WTC11 (cell line): Measurements from ENCODE around the gene RPS6KA4. TPM values are rescaled to one million over a fixed set of nuclear protein-coding genes. Genes with fewer than 3 reads are reported as not detected.

ENCODE experiments used
- ATAC-seq: fragments of 200-7000 bp; cut with Tn5 transposase; 2 replicates; pipeline ENCODE4 v1.10.0; 2021; ENCODE audit warnings: mild to moderate bottlenecking, moderate library complexity
- CTCF ChIA-PET: fragments of 300-600 bp; sonication (Branson Sonifier 250); formaldehyde crosslinking; loops from one replicate; lab custom pipeline; 2021; ENCODE audit warnings: antibody characterized with exemption; lab: Charles Lee
- POLR2A ChIA-PET: fragments of 350-600 bp; sonication (Branson Sonifier 250); formaldehyde crosslinking; loops from one replicate; lab custom pipeline; 2021; ENCODE audit warnings: antibody characterized with exemption; lab: Charles Lee
- DNase-seq: peaks from one replicate; pipeline ENCODE4 v3.0.0; 2021; ENCODE audit warnings: low spot score
- H3K27ac Mint-ChIP-seq: 2 replicates; pipeline ENCODE4 v1.8.0; 2021; ENCODE audit warnings: mixed read lengths
- H3K27me3 Mint-ChIP-seq: 2 replicates; pipeline ENCODE4 v1.8.0; 2021; ENCODE audit warnings: low read depth, mild to moderate bottlenecking, moderate library complexity, mixed read lengths
- H3K36me3 Mint-ChIP-seq: 2 replicates; pipeline ENCODE4 v1.8.0; 2021; ENCODE audit warnings: mixed read lengths
- H3K4me1 Mint-ChIP-seq: 2 replicates; pipeline ENCODE4 v1.8.0; 2022; ENCODE audit warnings: mixed read lengths
- H3K4me3 Mint-ChIP-seq: 2 replicates; pipeline ENCODE4 v1.8.0; 2021; ENCODE audit warnings: mild to moderate bottlenecking, moderate library complexity, mixed read lengths
- H3K9me3 Mint-ChIP-seq: 2 replicates; pipeline ENCODE4 v1.8.0; 2021; ENCODE audit warnings: mixed read lengths
- EMX1 ChIP-seq: fragments of 250-450 bp; sonication (Bioruptor Pico); IDR thresholded peaks from 2 replicates; pipeline ENCODE4 v1.8.0; 2021; ENCODE audit warnings: mild to moderate bottlenecking
- ESRRA ChIP-seq: sonication (generic); formaldehyde crosslinking; IDR thresholded peaks from 2 replicates; pipeline ENCODE4 v1.8.1; 2022; ENCODE audit warnings: mild to moderate bottlenecking, missing genetic modification reagents, borderline replicate concordance
- FOXJ3 ChIP-seq: sonication (generic); formaldehyde crosslinking; IDR thresholded peaks from 2 replicates; pipeline ENCODE4 v1.9.0; 2021; ENCODE audit warnings: missing genetic modification reagents, mild to moderate bottlenecking, borderline replicate concordance
- FOXP1 ChIP-seq: sonication (generic); formaldehyde crosslinking; IDR thresholded peaks from 2 replicates; pipeline ENCODE4 v1.8.0; 2022; ENCODE audit warnings: missing genetic modification reagents, mild to moderate bottlenecking, moderate library complexity, borderline replicate concordance
- GABPB1 ChIP-seq: sonication (generic); formaldehyde crosslinking; IDR thresholded peaks from 2 replicates; pipeline ENCODE4 v1.8.1; 2023; ENCODE audit warnings: mild to moderate bottlenecking, missing genetic modification reagents
- JUN ChIP-seq: sonication (generic); formaldehyde crosslinking; IDR thresholded peaks from 2 replicates; pipeline ENCODE4 v1.8.0; 2023; ENCODE audit warnings: mild to moderate bottlenecking, missing genetic modification reagents
- NFATC4 ChIP-seq: fragments of 250-450 bp; sonication (Bioruptor Pico); IDR thresholded peaks from 2 replicates; pipeline ENCODE4 v1.9.0; 2021; ENCODE audit warnings: mild to moderate bottlenecking
- NFE2L1 ChIP-seq: sonication (generic); formaldehyde crosslinking; IDR thresholded peaks from 2 replicates; pipeline ENCODE4 v1.8.1; 2023; ENCODE audit warnings: missing genetic modification reagents
- OVOL2 ChIP-seq: fragments of 250-450 bp; sonication (Bioruptor Pico); IDR thresholded peaks from 2 replicates; pipeline ENCODE4 v1.9.0; 2021; ENCODE audit warnings: mild to moderate bottlenecking, borderline replicate concordance
- PRRX2 ChIP-seq: fragments of 250-450 bp; sonication (Bioruptor Pico); IDR thresholded peaks from 2 replicates; pipeline ENCODE4 v1.8.0; 2021; ENCODE audit warnings: mild to moderate bottlenecking
- ZNF138 ChIP-seq: sonication (generic); formaldehyde crosslinking; conservative IDR thresholded peaks from 2 replicates; pipeline ENCODE4 v1.8.1; 2022; ENCODE audit warnings: mild to moderate bottlenecking, moderate library complexity, missing genetic modification reagents
- ZNF219 ChIP-seq: sonication (generic); formaldehyde crosslinking; IDR thresholded peaks from 2 replicates; pipeline ENCODE4 v1.8.0; 2023; ENCODE audit warnings: missing genetic modification reagents, mild to moderate bottlenecking, borderline replicate concordance
- ZNF416 ChIP-seq: fragments of 250-450 bp; sonication (Bioruptor Pico); IDR thresholded peaks from 2 replicates; pipeline ENCODE4 v1.9.0; 2021; ENCODE audit warnings: mild to moderate bottlenecking, inconsistent platforms
- ZNF671 ChIP-seq: fragments of 250-450 bp; sonication (Bioruptor Pico); IDR thresholded peaks from 2 replicates; pipeline ENCODE4 v1.8.0; 2021; ENCODE audit warnings: mild to moderate bottlenecking
- total RNA-seq: library from RNA; stranded (reverse); gene quantifications from 3 replicates; pipeline ENCODE4 v1.2.3, GENCODE V29; 2021
- TF ChIP-seq, protein P1 (sequence below): sonication (generic); formaldehyde crosslinking; conservative IDR thresholded peaks from 2 replicates; pipeline ENCODE4 v1.8.1; 2022; ENCODE audit warnings: mild to moderate bottlenecking, missing genetic modification reagents
- TF ChIP-seq, protein P2 (sequence below): sonication (generic); formaldehyde crosslinking; IDR thresholded peaks from 2 replicates; pipeline ENCODE4 v1.8.0; 2023; ENCODE audit warnings: mild to moderate bottlenecking, missing genetic modification reagents
- TF ChIP-seq, protein P3 (sequence below): sonication (generic); formaldehyde crosslinking; IDR thresholded peaks from 2 replicates; pipeline ENCODE4 v1.8.1; 2022; ENCODE audit warnings: missing genetic modification reagents, borderline replicate concordance
- TF ChIP-seq, protein P4 (sequence below): sonication (generic); formaldehyde crosslinking; IDR thresholded peaks from 2 replicates; pipeline ENCODE4 v1.8.0; 2022; ENCODE audit warnings: mild to moderate bottlenecking, missing genetic modification reagents
- TF ChIP-seq, protein P5 (sequence below): sonication (generic); formaldehyde crosslinking; IDR thresholded peaks from 2 replicates; pipeline ENCODE4 v1.8.0; 2022; ENCODE audit warnings: mild to moderate bottlenecking, missing genetic modification reagents
- TF ChIP-seq, protein P6 (sequence below): fragments of 250-450 bp; sonication (Bioruptor Pico); conservative IDR thresholded peaks from 2 replicates; pipeline ENCODE4 v1.9.0; 2021; ENCODE audit warnings: mild to moderate bottlenecking
- TF ChIP-seq, protein P7 (sequence below): sonication (generic); formaldehyde crosslinking; IDR thresholded peaks from 2 replicates; pipeline ENCODE4 v1.8.1; 2023; ENCODE audit warnings: mild to moderate bottlenecking, missing genetic modification reagents
- TF ChIP-seq, protein P8 (sequence below): sonication (generic); formaldehyde crosslinking; IDR thresholded peaks from 2 replicates; pipeline ENCODE4 v1.8.1; 2023; ENCODE audit warnings: mild to moderate bottlenecking, missing genetic modification reagents

RPS6KA4 gene
- total RNA-seq, 1 experiment from 2014 or later, result 16.8 TPM

DNA sequence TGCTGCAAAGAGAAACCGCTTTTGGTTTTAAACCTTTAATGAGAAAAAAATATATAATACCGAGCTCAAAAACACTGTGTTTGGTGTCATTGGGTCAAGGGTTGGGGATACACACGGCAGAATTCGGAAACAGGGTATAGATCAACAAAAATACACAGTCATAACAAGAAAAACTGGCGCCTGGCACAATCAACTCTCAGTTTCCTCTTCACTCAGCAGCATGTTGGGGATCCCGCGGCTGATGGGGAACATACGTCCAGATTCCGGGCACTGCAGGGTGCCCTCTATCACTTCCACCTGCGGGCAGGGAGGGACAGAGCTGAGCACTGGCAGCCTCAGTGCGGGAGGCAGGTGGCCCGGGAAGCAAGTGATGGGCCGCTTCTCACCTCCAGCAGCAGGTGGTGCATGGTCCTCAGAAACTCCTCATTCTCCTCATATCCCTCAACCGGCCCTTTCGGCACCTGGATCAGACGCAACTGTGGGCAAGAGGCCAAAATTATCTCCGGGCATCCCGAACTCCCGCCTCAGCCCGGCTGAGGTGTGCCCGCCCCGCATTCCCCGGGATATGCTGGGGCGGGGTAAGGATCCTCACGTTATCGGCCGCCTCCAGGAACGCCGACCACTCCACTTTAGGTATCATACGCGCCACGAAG is 42.2 kb upstream of the RPS6KA4 start:
- POLR2A ChIA-PET, result interaction anchor here (1.1 to 3.0 kb wide), 9 partner anchors 12 to 132 kb away, joined by 4 to 25 read pairs (median 8); partner anchors contain the start of genes ESRRA, FKBP2 and STIP1
- no peaks in the 10 kb centered on the region for H3K9me3 Mint-ChIP-seq
- H3K27ac Mint-ChIP-seq, result peak overlapping the region; percentile 99
- DNase-seq (peak; percentile 39), ATAC-seq (peak; percentile 15)
- H3K27me3 Mint-ChIP-seq, result no peaks in the 10 kb centered on the region
- peak overlapping the region; percentile 90 for H3K4me3 Mint-ChIP-seq
- CTCF ChIA-PET, result interaction anchor here (0.8 to 3.8 kb wide), 24 partner anchors 10 to 336 kb away, joined by 3 to 173 read pairs (median 8); partner anchors contain the start of genes BAD, CATSPERZ, CCDC88B and ESRRA
- peaks cover 17% of the 10 kb centered on the region for H3K4me1 Mint-ChIP-seq
- peaks cover 27% of the 10 kb centered on the region for H3K36me3 Mint-ChIP-seq
- TF ChIP-seq FOXJ3, result no peak
- no peak for TF ChIP-seq NFATC4
- TF ChIP-seq, protein P1, sequence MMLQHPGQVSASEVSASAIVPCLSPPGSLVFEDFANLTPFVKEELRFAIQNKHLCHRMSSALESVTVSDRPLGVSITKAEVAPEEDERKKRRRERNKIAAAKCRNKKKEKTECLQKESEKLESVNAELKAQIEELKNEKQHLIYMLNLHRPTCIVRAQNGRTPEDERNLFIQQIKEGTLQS (CRISPR knock-in tag), result no peak
- TF ChIP-seq, protein P2, sequence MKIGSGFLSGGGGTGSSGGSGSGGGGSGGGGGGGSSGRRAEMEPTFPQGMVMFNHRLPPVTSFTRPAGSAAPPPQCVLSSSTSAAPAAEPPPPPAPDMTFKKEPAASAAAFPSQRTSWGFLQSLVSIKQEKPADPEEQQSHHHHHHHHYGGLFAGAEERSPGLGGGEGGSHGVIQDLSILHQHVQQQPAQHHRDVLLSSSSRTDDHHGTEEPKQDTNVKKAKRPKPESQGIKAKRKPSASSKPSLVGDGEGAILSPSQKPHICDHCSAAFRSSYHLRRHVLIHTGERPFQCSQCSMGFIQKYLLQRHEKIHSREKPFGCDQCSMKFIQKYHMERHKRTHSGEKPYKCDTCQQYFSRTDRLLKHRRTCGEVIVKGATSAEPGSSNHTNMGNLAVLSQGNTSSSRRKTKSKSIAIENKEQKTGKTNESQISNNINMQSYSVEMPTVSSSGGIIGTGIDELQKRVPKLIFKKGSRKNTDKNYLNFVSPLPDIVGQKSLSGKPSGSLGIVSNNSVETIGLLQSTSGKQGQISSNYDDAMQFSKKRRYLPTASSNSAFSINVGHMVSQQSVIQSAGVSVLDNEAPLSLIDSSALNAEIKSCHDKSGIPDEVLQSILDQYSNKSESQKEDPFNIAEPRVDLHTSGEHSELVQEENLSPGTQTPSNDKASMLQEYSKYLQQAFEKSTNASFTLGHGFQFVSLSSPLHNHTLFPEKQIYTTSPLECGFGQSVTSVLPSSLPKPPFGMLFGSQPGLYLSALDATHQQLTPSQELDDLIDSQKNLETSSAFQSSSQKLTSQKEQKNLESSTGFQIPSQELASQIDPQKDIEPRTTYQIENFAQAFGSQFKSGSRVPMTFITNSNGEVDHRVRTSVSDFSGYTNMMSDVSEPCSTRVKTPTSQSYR (CRISPR knock-in tag), result no peak
- TF ChIP-seq, protein P3, sequence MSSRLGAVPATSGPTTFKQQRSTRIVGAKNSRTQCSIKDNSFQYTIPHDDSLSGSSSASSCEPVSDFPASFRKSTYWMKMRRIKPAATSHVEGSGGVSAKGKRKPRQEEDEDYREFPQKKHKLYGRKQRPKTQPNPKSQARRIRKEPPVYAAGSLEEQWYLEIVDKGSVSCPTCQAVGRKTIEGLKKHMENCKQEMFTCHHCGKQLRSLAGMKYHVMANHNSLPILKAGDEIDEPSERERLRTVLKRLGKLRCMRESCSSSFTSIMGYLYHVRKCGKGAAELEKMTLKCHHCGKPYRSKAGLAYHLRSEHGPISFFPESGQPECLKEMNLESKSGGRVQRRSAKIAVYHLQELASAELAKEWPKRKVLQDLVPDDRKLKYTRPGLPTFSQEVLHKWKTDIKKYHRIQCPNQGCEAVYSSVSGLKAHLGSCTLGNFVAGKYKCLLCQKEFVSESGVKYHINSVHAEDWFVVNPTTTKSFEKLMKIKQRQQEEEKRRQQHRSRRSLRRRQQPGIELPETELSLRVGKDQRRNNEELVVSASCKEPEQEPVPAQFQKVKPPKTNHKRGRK, result no peak
- TF ChIP-seq NFE2L1 (CRISPR knock-in tag), result no peak
- no peak for TF ChIP-seq PRRX2 (CRISPR knock-in tag)
- TF ChIP-seq EMX1, result peak; percentile 66; the same call in 1 of the 2 replicates
- TF ChIP-seq, protein P4, sequence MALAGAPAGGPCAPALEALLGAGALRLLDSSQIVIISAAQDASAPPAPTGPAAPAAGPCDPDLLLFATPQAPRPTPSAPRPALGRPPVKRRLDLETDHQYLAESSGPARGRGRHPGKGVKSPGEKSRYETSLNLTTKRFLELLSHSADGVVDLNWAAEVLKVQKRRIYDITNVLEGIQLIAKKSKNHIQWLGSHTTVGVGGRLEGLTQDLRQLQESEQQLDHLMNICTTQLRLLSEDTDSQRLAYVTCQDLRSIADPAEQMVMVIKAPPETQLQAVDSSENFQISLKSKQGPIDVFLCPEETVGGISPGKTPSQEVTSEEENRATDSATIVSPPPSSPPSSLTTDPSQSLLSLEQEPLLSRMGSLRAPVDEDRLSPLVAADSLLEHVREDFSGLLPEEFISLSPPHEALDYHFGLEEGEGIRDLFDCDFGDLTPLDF, result no peak
- no peak for TF ChIP-seq ZNF219 (CRISPR knock-in tag)
- TF ChIP-seq, protein P5, sequence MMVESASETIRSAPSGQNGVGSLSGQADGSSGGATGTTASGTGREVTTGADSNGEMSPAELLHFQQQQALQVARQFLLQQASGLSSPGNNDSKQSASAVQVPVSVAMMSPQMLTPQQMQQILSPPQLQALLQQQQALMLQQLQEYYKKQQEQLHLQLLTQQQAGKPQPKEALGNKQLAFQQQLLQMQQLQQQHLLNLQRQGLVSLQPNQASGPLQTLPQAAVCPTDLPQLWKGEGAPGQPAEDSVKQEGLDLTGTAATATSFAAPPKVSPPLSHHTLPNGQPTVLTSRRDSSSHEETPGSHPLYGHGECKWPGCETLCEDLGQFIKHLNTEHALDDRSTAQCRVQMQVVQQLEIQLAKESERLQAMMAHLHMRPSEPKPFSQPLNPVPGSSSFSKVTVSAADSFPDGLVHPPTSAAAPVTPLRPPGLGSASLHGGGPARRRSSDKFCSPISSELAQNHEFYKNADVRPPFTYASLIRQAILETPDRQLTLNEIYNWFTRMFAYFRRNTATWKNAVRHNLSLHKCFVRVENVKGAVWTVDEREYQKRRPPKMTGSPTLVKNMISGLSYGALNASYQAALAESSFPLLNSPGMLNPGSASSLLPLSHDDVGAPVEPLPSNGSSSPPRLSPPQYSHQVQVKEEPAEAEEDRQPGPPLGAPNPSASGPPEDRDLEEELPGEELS (CRISPR knock-in tag), result no peak
- 0 out of 2 replicates have a peak, but pooled peaks have one; percentile 8 for TF ChIP-seq ZNF416
- no peak for TF ChIP-seq JUN (CRISPR knock-in tag)
- no peak for TF ChIP-seq ZNF138 (CRISPR knock-in tag)
- 0 out of 2 replicates have a peak, but pooled peaks have one; percentile 0 for TF ChIP-seq FOXP1 (CRISPR knock-in tag)
- TF ChIP-seq, protein P6, sequence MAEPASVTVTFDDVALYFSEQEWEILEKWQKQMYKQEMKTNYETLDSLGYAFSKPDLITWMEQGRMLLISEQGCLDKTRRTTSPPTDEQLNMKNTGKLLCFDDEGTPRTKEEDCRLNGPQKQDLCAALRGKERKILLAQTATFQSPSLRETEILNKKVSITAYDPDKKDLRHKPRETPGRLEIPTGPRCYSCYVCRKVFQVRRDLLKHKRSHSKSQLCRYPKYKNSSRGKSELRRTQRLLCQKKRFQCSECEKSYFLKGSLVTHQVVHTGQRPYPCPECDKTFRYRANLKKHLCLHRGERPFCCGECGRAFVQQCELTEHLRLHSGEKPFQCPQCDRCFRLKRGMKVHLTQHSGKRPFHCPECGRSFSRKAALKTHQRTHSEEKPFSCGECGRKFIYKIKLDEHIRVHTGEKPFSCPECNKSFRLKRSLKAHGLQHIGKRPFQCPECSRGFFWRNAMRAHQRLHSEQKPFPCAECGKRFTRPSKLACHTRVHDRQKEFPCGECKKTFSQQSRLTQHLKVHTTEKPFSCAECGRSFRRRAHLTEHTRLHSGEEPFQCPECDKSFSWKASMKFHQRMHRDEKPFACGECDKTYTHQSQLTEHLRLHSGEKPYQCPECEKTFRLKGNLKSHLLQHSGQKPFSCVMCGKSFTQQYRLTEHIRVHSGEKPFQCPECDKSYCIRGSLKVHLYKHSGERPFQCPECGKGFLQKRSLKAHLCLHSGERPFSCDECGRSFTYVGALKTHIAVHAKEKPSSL (CRISPR knock-in tag), result no peak
- TF ChIP-seq, protein P7, sequence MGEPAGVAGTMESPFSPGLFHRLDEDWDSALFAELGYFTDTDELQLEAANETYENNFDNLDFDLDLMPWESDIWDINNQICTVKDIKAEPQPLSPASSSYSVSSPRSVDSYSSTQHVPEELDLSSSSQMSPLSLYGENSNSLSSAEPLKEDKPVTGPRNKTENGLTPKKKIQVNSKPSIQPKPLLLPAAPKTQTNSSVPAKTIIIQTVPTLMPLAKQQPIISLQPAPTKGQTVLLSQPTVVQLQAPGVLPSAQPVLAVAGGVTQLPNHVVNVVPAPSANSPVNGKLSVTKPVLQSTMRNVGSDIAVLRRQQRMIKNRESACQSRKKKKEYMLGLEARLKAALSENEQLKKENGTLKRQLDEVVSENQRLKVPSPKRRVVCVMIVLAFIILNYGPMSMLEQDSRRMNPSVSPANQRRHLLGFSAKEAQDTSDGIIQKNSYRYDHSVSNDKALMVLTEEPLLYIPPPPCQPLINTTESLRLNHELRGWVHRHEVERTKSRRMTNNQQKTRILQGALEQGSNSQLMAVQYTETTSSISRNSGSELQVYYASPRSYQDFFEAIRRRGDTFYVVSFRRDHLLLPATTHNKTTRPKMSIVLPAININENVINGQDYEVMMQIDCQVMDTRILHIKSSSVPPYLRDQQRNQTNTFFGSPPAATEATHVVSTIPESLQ (CRISPR knock-in tag), result no peak
- no peak for TF ChIP-seq ESRRA
- TF ChIP-seq GABPB1 (CRISPR knock-in tag), result no peak
- TF ChIP-seq ZNF671 (CRISPR knock-in tag), result peak; percentile 37; the same call in 1 of the 2 replicates
- TF ChIP-seq, protein P8, sequence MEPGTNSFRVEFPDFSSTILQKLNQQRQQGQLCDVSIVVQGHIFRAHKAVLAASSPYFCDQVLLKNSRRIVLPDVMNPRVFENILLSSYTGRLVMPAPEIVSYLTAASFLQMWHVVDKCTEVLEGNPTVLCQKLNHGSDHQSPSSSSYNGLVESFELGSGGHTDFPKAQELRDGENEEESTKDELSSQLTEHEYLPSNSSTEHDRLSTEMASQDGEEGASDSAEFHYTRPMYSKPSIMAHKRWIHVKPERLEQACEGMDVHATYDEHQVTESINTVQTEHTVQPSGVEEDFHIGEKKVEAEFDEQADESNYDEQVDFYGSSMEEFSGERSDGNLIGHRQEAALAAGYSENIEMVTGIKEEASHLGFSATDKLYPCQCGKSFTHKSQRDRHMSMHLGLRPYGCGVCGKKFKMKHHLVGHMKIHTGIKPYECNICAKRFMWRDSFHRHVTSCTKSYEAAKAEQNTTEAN (CRISPR knock-in tag), result no peak
- no peak for TF ChIP-seq OVOL2 (CRISPR knock-in tag)
